CD4-positive, alpha-beta T cell (primary cell): ENCODE measurements around the gene PDSS2. TPM values are rescaled to one million over a fixed set of nuclear protein-coding genes. Genes with fewer than 3 reads are reported as not detected.

ENCODE experiments used
- ATAC-seq: fragments of 200-7000 bp; cut with Tn5 transposase; one replicate; pipeline ENCODE4 v1.10.0; 2022; ENCODE audit warnings: mild to moderate bottlenecking; ENCODE audit not compliant: poor library complexity
- CTCF ChIA-PET: fragments of 350-600 bp; sonication (Branson Sonifier 250); formaldehyde crosslinking; loops from one replicate; lab custom pipeline; 2021; ENCODE audit warnings: antibody characterized with exemption, inconsistent platforms; lab: Charles Lee
- POLR2A ChIA-PET: fragments of 350-600 bp; sonication (Branson Sonifier 250); formaldehyde crosslinking; loops from one replicate; lab custom pipeline; 2021; ENCODE audit warnings: antibody characterized with exemption, inconsistent platforms; lab: Charles Lee
- DNase-seq, 14 experiments: peaks; one replicate each; pipeline ENCODE4 v3.0.0-alpha.2; 2013 to 2020; ENCODE audit warnings: mixed read lengths in 2 of 14
- H3K27ac ChIP-seq, 2 donors: one replicate each; pipeline versions ENCODE4 v1.5.1 to v1.7.0; 2013; ENCODE audit warnings: low read length in 2 of 2, low read depth in 1 of 2, mild to moderate bottlenecking in 1 of 2
- H3K27me3 ChIP-seq, 2 experiments: 1 replicate in 1 of 2; 2 replicates in 1 of 2; pipeline versions ENCODE4 v1.6.1 to v1.7.0; 2013; ENCODE audit warnings: low read length in 2 of 2, control low read depth in 1 of 2, mild to moderate bottlenecking in 1 of 2, moderate library complexity in 1 of 2; ENCODE audit not compliant: insufficient read depth in 2 of 2, control insufficient read depth in 1 of 2
- H3K36me3 ChIP-seq: one replicate; pipeline ENCODE4 v1.6.1; 2013; ENCODE audit warnings: low read length, control low read depth; ENCODE audit not compliant: insufficient read depth
- H3K4me1 ChIP-seq: one replicate; pipeline ENCODE4 v1.6.1; 2013; ENCODE audit warnings: low read length, control low read depth; ENCODE audit not compliant: insufficient read depth
- H3K4me3 ChIP-seq: one replicate; pipeline ENCODE4 v1.5.1; 2013; ENCODE audit warnings: mild to moderate bottlenecking, low read length, moderate library complexity
- H3K9me3 ChIP-seq, 2 experiments: 1 replicate in 1 of 2; 2 replicates in 1 of 2; pipeline versions ENCODE4 v1.6.1 to v1.7.0; 2013; ENCODE audit warnings: low read length in 2 of 2, mild to moderate bottlenecking in 2 of 2, control low read depth in 1 of 2, moderate library complexity in 1 of 2; ENCODE audit not compliant: control insufficient read depth in 1 of 2, insufficient read depth in 1 of 2
- H3K27ac Mint-ChIP-seq: one replicate; pipeline ENCODE4 v1.8.0; 2020; ENCODE audit warnings: mixed read lengths
- H3K27me3 Mint-ChIP-seq: one replicate; pipeline ENCODE4 v1.8.0; 2021; ENCODE audit warnings: mixed read lengths
- H3K36me3 Mint-ChIP-seq: one replicate; pipeline ENCODE4 v1.8.0; 2021; ENCODE audit warnings: low read depth, mixed read lengths
- H3K4me1 Mint-ChIP-seq: one replicate; pipeline ENCODE4 v1.8.0; 2021; ENCODE audit warnings: low read depth, mixed read lengths
- H3K4me3 Mint-ChIP-seq: one replicate; pipeline ENCODE4 v1.8.0; 2020; ENCODE audit warnings: mild to moderate bottlenecking, mixed read lengths
- H3K9me3 Mint-ChIP-seq: one replicate; pipeline ENCODE4 v1.8.0; 2020; ENCODE audit warnings: mixed read lengths
- CTCF ChIP-seq: fragments of 200-600 bp; IDR thresholded peaks from one replicate; pipeline ENCODE4 v1.8.0; 2022; ENCODE audit warnings: antibody characterized with exemption, mild to moderate bottlenecking
- intact Hi-C, 2 experiments: fragments of 100-400 bp; cut with DNase I in 1 of 2; cut with micrococcal nuclease in 1 of 2; formaldehyde crosslinking; loops; one replicate each; pipeline versions ENCODE4 v1.15.1 to v1.9.0; 2023 to 2025; cut with DNase I, micrococcal nuclease
- total RNA-seq, 174 experiments: library from RNA in 2 of 174; stranded (reverse) in 2 of 174; gene quantifications; one replicate each; pipeline ENCODE4 v1.2.3 and lab custom pipeline; 2021 to 2026

The PDSS2 gene
- total RNA-seq, 2 experiments from 2014 or later: 5.8 to 6.6 TPM

GRCh38 chr6:107230024-107230423 is 229.3 kb downstream of the PDSS2 start:
- ChIA-PET CTCF (no interaction called here), POLR2A (no interaction called here)
- Histone ChIP-seq H3K27ac (no peak overlapping the region), H3K4me3 (no peak overlapping the region), H3K36me3 (peaks cover 6% of the 10 kb centered on the region), H3K27me3 (no peaks in the 10 kb centered on the region), H3K4me1 (no peaks in the 10 kb centered on the region), H3K9me3 (no peaks in the 10 kb centered on the region)
- Mint-ChIP-seq H3K27ac (no peak overlapping the region), H3K9me3 (no peaks in the 10 kb centered on the region), H3K36me3 (peaks cover 33% of the 10 kb centered on the region), H3K27me3 (no peaks in the 10 kb centered on the region), H3K4me3 (no peak overlapping the region), H3K4me1 (no peaks in the 10 kb centered on the region)
- intact Hi-C loops: no loop called here
- ATAC-seq (no peak), DNase-seq (no peak)
- no peak for TF ChIP-seq CTCF

GRCh38 chr6:107228754-107229153 is 230.6 kb downstream of the PDSS2 start:
- no peak for TF ChIP-seq CTCF
- Histone ChIP-seq H3K4me1 (no peaks in the 10 kb centered on the region), H3K9me3 (no peaks in the 10 kb centered on the region), H3K4me3 (no peak overlapping the region), H3K27ac (no peak overlapping the region), H3K36me3 (peaks cover 6% of the 10 kb centered on the region), H3K27me3 (no peaks in the 10 kb centered on the region)
- intact Hi-C loops: no loop called here
- CTCF ChIA-PET: no interaction called here
- Mint-ChIP-seq H3K4me3 (no peak overlapping the region), H3K36me3 (peaks cover 33% of the 10 kb centered on the region), H3K27ac (no peak overlapping the region), H3K27me3 (no peaks in the 10 kb centered on the region), H3K9me3 (no peaks in the 10 kb centered on the region), H3K4me1 (no peaks in the 10 kb centered on the region)
- DNase-seq (no peak), ATAC-seq (no peak)
- POLR2A ChIA-PET: no interaction called here

GRCh38 chr6:107221519-107221918 is 237.8 kb downstream of the PDSS2 start:
- H3K27me3 ChIP-seq: no peaks in the 10 kb centered on the region
- ChIA-PET POLR2A (no interaction called here), CTCF (no interaction called here)
- Mint-ChIP-seq H3K4me3 (no peak overlapping the region), H3K4me1 (no peaks in the 10 kb centered on the region), H3K27me3 (no peaks in the 10 kb centered on the region), H3K27ac (no peak overlapping the region), H3K9me3 (no peaks in the 10 kb centered on the region), H3K36me3 (peaks cover 13% of the 10 kb centered on the region)
- DNase-seq (no peak), ATAC-seq (no peak)
- no peak overlapping the region for H3K27ac ChIP-seq
- no peaks in the 10 kb centered on the region for H3K9me3 ChIP-seq
- no peaks in the 10 kb centered on the region for H3K36me3 ChIP-seq
- no peaks in the 10 kb centered on the region for H3K4me1 ChIP-seq
- H3K4me3 ChIP-seq: no peak overlapping the region
- TF ChIP-seq CTCF: no peak
- intact Hi-C loops: no loop called here
